Stimulated activated naive CD4-positive, alpha-beta T cell (primary cell): Measurements from ENCODE around the gene TXNL4A.
"Not testable (repeated sequence)": the region's sequence is repeated elsewhere in the genome, so short reads cannot be mapped to it uniquely, and the experiment has no call there.

Experiments
- DNase-seq, 6 experiments: peaks; one replicate each; lab custom pipeline; 2025; lab: John Stamatoyannopoulos, UW

The TXNL4A gene, protein sequence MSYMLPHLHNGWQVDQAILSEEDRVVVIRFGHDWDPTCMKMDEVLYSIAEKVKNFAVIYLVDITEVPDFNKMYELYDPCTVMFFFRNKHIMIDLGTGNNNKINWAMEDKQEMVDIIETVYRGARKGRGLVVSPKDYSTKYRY

DNA sequence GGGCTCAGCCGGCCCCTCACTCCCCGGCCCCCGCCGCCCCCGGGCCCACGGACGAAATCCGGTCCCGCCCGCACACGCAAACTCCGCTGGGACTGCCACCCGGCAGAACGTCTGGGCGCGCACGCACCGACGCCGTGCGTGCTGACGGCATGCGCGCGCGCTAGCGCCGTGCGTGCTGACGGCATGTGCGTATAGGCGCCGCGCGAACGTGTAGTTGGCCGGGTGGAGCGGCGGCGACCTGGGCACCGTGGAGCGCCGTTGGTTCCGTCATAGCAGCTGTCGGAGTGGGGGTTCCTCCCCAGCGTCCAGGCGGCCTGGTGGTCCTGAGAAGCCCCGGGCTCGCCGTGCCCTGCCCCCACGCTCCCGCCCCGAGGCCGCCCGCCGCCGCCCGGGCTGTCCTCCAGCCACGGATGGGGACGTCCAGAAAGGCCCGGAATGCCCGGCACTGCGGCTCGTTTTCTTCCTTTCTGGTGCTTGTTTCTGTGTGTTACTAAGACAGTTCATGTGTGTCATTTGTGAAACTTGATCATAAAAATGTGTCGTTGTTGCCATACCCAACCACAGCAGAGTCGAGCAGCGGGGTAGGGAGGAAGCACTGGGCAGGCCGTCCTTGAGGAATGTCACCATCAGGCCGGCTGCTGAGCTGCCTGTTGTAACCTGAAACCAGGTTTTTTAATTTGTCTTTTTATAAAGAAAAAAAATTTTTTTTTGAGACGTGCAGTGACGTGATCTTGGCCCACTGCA is at the start of gene TXNL4A:
Gene TXNL4A, minus strand, starts transcription at position 113 of the 744 bp plus-strand sequence. CDS start 171 bp downstream, outside the sequence.
- DNase-seq, result peak; percentile 72 to 85 (median 80)

DNA sequence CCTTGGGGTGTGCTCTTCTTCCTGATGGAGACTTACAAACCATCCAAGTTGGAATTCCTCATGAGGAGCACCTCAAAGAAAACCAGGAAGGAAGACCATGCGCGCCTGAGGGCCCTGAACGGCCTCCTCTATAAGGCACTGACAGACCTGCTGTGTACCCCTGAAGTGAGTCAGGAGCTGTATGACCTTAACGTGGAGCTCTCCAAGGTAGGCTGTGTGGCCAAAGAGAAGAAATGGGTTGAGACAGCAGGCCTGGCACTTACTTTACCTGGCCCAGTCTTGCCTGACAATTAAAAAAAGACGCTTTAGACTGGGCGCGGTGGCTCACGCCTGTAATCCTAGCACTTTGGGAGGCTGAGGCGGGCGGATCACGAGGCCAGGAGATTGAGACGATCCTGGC is 48.9 kb upstream of the TXNL4A start:
- DNase-seq, result no peak

DNA sequence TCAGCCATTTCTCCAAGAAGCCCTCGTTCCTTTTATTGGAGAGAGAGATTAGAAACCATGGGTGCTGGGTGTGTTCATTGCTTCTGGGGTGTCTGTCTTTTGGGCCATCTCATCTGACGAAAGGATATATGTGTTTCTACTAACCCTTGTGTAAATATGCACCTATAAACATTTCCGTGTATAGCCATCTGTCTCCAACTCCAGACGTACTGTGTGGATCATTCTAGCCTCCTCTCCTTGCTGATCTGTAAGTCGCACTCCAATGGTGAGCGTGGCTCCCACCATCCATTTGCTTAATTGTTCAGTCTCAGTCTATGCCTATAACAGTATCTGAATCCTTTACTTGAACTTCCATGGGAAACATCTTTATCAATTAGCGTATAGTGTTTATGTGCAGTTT is 47.6 kb upstream of the TXNL4A start:
- no peak for DNase-seq

DNA sequence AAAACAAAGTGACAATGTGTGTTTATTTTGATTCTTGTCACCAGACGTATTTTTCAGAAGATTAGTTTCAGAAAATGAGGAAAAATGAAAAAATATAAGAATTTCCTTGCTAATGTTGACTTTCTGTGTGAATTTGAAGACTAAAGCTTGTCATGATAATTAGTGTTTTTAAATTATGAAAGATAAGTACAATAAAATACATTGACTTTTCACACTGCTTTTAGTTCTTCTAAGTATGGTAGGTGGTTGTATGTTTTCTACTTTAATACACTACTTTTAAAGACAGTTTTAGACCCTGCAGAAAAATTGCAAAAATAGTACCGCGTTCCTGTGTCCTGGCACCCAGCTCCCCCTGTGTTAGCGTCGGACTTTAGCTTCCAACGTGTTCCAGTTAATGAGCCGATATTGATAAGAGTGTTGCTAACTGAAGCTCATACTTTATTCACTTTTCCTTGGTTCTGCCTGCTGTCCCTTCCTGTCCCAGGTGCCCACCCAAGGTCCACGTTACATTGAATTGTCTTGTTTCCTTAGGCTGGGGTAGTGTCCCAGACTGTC is 46.6 kb upstream of the TXNL4A start:
- DNase-seq, result no peak

DNA sequence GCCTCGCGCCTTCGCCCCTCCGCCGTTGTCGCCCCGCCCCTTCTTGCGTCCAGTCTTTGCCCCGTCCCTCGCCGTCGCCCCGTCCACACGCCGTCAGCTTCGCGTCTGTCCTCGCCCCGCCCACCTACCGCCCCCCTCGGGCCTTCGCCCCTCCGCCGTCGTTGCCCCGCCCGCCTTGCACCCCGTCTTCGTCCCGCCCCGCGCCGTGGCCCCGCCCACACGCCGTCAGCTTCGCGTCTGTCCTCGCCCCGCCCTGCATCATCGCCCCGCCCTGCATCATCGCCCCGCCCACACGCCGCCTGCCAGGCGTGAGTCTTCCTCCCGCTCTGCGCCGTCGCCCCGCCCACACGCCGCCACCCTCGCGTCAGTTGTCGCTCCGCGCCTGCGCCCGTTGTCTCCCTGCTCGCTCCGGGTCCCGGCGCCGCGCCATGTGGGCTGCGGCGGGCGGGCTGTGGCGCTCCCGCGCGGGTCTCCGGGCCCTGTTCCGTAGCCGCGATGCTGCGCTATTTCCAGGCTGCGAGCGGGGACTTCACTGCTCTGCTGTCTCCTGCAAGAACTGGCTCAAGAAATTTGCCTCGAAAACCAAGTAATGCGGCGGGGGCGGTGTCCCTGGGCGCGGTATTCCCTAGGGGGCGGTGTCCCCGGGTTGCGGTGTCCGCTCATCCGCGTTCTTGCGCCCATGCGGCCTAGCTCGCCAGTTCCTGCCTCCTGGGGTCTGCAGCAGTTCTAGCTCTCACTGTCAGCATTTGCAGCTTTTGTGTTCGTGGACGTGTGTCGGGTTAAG is 45.9 kb upstream of the TXNL4A start, which contains the start of gene RBFA:
Gene RBFA, plus strand, starts transcription at position 367 of the 784 bp plus-strand sequence. Its CDS starts 62 bp downstream, at position 429.
- DNase-seq, result peak; percentile 97 to 100 (median 100)

DNA sequence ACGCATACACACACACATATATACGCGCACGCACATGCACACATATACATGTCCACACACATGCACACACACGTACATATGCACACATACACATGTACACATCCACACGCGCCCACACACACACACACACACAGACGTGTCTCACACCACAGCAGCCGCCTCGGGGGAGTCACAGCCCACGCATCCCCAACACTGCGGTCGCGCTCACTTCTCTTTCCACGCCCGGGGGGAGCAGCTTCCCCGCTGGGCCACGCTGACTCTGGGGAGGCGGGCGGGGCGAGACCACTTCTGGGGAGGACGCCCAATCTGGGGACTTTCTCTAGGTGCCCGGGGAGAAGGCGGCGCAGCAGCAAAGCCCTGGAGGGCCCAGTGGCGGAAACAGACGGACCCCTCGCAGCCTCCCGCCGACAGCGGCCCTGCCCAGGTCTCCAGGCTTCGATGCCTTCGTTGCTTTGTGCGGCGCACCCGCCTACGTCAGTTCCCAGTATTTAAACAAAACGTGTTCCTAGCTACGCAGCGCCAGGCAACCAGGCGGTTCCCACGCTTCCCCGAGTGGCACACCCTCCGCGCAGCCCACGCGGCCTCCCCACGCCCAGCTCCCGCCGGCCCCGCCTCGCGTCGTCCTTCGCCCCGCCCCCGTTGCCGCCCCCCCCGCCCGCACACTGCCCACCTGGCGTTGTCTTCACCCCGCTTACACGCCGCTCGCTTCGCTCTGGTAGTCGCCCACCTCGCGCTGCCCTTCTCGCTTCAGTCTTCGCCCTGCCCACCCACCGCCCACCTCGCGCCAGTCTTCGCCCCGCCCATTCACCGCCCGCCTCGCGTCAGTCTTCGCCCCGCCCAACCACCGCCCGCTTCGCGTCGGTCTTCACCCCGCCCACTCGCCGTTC is 45.1 kb upstream of the TXNL4A start:
- DNase-seq, result peak; percentile 81 to 98 (median 89)

DNA sequence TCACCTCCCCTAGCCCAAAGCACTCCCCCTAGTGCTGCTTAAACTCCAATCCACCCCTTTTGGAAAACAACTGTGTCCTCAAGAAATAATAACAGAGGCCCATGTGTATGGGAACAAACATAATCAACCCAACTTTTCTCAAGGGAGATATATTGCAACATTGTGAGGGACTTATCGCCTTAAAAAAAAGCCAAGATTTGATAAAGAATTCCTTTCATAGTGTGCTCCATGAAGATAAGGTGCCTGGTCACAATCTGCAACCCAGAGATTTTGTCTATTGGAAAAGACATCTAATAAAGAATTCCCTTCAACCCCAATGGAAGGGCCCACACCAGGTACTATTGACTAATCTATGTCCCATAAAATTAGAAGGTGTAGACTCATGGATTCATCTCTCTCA is 41.3 kb upstream of the TXNL4A start:
- no peak for DNase-seq

DNA sequence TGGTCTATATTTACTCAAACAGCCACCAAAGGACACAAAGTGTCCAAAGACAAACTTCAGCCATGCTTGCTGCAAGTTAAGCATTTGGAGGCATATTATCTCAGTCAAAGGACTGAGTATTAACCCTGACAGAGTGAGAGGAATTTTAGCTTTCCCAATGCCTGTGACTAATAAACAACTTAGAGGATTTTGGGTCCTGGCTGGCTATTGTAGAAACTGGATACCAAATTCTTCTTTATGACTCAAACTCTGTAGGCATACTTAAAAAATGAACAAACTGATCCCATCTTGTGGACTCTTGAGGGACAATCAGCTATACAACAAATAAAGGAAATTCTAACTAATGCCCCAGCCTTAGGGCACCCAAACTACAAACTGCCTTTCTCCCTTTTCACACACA is 39.4 kb upstream of the TXNL4A start:
- DNase-seq, result not testable (repeated sequence)

DNA sequence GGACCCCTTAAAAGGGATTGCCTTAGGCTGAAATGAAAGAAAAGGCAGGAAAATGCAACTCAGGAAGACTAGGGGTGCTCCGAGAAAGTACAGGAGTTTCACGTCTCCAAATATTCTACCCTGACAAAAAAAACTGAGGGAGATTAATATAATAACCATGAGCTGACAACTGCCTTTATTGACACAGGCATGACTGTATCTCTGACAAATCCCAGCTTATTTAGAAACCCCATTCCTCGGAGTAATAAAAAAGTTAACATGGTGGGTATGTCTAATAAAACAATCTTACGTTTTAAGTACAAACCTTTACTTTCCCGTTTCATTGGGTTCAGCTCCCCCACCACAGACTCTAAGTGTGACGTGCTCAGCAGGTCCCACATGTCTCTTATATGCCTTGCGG is 38.0 kb upstream of the TXNL4A start:
- no peak for DNase-seq

DNA sequence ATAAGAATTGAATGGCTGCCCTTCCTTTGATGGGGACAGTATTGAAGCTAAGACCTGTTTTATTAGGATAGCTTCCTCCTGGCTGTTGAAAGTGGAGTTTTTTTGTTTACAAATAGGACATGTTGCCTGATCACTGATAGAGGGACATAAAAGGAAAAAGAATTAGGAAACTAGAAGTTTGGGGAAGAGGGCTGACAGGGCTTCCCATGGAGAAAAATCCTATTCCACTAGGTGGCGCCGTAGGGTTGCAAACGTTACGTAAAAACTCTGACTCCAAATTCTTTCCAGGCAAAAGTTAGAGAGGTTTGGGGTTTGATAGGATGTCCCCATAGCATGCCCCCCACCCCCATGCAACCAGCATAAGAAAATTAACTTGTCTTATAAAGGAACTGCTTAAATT is 34.8 kb upstream of the TXNL4A start:
- DNase-seq, result no peak

DNA sequence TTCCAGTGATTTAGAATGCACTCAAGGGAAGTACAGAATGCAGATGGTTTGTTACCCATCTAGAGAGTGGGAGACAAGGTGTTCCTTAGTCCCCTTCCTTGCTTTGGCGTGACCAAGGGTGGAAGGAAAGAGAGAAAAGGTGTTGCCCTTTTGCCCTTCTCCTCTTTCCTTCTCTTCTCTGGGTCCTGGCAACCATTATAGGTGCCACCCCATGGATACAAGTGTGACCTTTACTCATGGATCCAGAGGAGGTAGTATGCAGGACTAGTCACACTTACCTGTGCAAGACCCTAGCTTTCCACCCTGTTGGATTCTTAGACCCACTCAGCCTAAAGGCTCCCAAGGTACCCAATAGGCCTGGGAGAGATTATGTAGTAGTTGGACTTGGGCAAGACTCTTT is 34.2 kb upstream of the TXNL4A start:
- peak in 2 of 6 experiments; percentile 21 to 25 for DNase-seq

DNA sequence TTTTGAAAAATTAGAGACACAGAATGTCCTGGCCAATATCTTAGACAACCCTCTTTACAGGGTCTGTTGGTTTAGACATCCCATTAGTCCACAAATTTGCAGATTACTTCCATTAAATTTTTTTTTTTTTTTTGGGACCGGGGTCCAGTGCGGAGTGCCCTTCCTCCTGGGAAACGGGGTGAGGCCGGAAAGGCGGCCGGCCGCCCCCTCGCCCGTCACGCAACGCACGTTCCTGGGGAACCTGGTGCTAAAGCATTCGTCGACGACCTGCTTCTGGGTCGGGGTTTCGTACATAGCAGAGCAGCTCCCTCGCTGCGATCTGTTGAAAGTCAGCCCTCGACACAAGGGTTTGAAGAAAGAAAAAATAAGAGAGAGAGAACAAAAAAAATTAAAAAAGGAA is 24.4 kb upstream of the TXNL4A start:
- DNase-seq, result no peak

DNA sequence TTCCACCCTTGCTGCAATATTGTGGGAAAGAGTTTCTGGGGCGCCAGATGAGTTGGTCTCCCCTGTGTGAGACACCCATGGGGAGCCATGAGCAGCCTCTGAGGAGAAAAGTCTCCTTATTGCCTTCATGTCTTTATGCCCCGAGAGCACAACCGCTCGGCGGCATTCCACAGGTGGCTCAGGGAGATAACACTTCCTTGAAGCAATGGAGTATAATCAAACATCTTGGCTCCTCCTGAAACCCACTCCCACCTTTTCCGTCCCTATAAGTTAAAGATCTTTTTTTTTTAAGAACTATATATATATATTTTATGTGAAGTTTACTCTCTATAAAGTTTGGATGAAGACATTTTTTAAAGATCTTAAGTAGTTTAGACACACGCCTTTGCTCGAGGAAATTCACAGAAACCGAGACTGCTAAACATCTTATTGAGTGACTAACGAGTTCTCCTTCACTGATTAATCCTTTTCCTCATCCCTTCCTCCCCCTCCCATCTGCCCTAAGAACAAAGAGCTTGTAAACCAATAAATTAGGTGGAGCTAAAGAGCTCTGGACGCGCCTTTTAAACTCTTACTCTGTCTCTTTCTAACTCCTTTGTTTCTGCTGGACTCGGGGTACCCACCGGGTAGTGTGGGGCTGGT is 23.3 kb upstream of the TXNL4A start:
- not testable (repeated sequence) for DNase-seq

DNA sequence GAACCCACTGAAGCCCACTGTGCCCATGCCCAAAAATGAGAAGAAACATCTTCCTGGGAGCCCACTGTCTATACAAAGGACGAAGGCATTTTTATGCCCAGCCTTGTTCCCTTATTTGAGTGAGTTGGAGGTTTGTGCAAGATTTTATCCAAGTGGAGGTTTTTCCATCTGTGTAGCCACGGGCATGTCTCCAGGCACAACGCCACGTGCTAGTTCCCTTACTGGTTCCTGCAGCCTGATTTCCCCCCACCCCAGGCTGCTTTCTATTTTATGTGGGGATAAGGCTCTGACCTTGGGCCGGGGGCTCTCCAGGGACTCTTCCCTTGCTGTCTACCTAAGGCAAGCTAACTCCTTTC is 22.2 kb upstream of the TXNL4A start:
- DNase-seq, result no peak

DNA sequence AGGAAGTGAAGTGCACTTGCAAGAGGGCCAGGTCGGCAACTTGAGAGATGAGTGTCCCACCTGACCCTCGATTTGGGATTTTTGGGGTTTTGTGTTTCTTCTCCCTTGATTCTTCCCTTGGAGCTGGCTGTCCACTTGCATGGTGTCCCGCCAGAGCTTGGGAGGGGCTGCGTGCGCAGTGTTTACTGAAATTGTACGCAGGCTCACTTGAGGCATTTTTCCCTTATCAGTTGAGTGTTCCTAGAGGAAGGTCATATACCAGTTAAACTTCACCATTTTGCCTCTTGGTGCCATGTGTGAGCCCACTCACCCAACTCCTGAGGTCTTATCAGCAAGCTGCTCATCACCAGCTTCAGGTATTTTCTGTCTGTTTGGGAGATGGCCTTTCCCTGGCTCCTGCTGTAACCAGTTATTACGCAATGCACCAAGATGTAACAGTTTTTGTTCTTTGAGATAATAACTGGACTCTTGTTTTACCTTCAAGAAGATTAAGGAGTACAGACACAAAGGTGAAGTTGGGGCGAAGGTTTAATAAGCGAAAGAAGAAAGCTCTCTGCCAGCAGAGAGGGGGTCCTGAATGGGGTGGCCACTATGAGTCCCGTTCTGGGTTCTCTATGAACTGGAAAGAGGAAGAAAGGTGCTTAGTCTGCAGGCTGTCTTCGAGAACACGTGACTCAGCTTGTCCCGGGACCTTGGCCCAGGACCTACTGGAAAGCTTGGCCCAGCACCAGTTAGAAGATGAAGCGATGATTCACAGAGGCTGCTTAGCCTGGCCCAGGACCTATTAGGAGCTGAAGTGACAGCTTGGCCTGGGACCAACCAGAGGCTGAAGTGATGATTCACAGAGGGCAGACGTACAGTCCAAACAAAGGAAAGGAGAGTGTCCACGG is 21.5 kb upstream of the TXNL4A start:
- DNase-seq, result no peak

DNA sequence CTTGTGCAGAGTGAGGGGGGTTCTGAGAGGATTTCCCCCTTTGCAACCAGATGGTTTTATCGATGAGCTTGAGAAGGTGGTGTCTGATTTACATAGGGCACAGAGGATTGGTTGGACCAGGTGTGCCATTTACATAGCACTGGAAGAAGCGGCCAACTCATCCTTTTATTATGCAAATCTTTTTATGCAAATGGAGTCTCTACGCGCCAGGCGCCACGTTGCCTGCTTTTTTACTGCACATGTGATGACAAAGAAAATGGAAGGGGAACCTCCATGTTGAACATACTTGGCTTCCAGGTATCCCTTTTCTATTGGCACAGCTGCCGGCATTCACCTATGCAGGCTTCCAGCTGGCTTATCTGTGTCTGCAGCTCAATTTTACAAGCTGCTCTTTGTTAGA is 18.4 kb upstream of the TXNL4A start:
- DNase-seq, result no peak

DNA sequence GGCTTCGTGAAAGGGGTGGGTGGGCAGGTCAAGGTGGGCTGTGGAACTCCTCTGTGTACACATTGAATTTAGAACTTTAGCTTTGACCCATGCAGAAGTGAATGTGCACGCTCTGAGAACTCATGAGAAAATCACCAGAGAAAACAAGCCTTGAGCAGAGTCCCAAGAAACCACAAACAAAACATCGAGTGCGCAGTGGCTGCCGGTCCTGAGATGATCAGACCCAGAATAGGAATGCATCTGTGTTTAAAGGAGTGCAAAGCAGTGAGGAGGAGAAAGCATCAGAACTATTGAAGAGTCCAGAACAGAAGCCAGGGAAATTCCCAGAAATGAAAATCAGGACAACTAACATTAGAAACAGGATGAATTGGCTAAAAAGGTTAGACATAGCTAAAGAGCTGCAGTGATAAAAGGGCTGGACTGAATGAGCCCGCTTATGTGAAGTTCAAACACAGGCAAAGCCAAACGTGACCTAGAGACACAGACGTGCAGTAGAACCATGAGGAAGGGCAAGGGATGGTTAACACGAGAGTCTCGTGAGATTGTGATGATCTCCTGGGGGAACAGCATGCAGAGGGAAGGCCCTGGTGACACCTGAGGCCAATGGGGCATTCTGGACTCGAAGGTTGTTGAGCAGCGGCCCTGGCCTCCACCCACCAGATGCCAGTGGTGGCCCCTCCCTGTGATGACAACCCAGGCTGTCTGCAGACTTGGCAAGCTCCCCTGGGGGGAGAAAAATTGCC is 16.4 kb upstream of the TXNL4A start:
- DNase-seq, result no peak

DNA sequence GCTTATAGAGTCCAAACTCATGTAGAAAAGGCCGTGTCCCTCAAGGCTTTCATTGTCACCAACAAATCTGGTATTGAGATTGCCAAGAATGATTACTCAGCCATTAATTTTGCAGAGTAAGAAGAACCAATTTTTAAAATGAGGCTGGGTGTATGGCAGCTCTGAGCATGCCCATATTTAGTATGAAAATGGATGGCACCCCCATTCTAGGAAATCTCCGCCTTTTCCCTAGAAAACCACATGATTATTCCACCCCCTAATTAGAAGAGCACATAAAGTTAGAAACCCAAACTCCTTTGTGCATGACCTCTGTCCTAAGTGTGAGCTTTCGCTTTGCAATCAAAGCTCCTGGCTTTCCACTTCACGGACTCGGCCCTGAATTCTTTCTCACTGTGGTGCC is 14.1 kb upstream of the TXNL4A start:
- no peak for DNase-seq

DNA sequence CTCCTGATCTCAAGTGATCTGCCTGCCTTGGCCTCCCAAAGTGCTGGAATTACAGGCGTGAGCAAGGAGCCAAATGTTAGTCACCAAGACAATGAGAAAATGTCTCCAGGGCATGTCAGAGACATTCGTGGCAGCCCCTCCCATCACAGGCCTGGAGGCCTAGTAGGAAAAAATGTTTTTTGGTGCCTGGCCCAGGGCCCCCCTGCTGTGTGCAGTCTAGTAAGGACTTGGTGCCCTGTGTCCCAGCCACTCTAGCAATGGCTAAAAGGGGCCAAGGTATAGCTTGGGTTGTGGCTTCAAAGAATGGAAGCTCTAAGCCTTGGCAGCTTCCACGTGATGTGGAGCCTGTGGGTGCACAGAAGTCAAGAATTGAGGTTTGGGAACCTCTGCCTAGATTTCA is 12.5 kb upstream of the TXNL4A start:
- no peak for DNase-seq
